SW 1271 (cell line): ENCODE measurements around the gene TRPM2.

Experiments used
- DNase-seq, 2 experiments: peaks; one replicate each; lab custom pipeline; 2025; lab: John Stamatoyannopoulos, UW

Gene TRPM2

DNA sequence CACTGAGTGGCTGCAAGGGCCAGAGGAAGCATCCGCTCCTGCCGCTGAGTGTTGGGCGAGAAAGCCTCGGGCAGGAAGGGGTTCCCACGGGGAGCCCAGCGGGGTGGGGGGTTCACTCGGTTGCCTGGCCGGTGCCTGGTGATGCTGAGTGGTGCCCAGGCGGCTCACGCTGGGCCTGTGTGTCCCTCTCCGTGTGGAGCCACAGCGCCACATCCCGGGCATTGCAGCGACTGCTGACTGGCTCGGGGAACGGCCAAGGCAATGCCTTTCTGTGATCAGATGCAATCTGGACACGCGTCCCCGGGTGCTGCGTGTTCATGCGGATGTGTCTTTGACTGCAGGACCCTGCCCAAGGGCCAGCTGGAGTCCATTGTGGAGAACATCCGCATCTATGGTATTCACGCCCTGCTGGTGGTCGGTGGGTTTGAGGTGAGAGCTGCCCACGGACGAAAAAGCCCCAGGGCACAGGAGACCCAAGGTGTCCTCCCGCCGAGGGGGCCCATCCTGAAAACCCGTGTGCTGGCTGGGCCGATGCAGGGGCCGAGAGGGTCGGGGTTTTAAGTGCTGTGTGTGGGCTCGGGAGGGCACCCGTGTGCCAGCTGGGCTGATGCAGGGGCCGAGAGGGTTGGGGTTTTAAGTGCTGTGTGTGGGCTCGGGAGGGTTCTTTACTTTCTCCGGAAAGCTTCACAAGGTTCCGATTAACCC, 30.6 kb upstream of the TRPM2 start:
- DNase-seq, result no peak

DNA sequence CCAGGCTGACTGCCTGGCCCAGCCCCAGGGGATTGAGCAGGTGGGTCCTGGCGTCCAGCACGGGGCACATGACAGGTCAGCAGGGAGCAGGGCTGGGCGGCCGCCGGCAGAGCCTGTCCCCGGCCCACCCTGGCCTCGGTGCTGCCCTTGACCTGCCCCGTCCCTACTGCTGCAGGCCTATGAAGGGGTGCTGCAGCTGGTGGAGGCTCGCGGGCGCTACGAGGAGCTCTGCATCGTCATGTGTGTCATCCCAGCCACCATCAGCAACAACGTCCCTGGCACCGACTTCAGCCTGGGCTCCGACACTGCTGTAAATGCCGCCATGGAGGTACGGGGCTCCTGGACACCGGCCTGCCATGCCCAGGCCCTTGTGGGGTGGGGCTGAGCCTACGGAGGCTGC, 29.8 kb upstream of the TRPM2 start:
- DNase-seq, result no peak

DNA sequence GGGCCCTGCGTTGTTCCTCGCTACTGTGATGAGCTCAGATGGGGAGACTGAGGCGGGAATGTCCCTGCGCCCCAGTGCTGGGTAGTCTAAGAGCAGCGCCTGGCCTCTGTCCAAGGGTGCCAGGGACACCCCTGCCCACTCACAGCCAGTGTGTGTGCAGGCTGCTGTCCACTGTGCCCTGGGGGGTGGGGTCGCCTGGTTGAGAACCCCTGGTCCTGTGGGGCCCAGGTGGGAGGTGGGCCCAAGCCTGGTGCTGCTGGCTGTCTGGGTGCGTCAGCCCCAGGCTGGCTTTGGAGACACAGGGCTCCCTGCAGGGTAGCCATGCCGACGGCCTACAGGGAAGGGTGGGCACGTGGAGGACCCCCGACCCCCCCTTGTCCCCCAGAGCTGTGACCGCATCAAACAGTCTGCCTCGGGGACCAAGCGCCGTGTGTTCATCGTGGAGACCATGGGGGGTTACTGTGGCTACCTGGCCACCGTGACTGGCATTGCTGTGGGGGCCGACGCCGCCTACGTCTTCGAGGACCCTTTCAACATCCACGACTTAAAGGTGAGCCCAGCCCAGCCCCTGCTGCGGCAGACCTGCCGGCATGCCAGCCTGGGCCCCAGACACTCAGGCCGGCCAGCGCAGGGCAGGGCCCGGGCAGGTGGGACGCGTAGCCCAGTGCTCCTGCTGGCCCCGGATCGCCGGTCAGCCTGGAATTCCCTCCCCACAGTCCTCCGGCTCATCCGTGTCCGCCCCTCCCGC, 29.1 kb upstream of the TRPM2 start:
- DNase-seq, result no peak

DNA sequence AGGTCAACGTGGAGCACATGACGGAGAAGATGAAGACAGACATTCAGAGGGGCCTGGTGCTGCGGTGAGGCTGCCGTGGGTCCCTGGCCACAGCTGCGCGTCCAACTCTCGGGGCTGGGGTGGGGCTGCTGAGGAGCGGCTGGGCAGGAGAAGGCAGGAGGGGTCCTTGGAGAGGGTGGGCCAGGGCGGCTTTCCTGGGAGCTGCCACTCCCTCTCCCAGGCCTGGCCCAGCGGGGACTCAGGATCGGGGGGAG, 28.6 kb upstream of the TRPM2 start:
- no peak for DNase-seq

DNA sequence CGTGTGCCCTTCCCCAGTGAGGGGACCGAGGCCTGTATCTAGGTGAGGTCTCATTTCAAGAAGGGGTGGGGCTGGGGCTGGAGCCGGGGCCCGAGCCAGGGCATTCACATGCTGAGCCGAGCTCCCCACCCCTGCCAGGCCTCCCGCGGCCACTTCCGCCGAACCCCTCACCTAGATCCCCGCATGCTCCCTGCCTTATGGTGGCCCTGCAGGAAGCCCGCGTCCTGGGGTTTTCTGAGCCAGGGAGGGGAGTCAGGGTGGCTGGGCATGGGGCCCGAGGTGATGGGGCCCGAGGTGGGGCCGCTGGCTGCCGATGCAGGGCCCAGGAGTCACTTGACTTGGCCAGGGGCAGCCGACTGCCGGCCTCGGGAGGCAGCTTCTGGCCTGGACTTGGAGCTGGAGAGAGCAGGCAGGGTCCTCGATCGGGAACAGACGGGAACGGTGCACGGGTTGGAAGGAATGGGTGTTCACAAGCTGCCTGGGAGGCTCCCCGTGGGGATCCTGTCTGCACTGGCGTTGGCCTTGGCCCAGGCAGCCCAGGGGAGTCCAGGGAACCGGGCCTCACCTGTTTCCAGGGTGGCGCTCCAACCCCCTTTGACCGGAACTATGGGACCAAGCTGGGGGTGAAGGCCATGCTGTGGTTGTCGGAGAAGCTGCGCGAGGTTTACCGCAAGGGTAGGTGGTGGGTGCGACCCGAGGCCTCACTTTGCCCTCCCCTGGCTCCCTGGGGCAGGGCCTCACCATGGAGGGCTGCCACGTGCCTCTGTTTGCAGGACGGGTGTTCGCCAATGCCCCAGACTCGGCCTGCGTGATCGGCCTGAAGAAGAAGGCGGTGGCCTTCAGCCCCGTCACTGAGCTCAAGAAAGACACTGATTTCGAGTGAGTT, 27.8 kb upstream of the TRPM2 start:
- DNase-seq, result no peak

DNA sequence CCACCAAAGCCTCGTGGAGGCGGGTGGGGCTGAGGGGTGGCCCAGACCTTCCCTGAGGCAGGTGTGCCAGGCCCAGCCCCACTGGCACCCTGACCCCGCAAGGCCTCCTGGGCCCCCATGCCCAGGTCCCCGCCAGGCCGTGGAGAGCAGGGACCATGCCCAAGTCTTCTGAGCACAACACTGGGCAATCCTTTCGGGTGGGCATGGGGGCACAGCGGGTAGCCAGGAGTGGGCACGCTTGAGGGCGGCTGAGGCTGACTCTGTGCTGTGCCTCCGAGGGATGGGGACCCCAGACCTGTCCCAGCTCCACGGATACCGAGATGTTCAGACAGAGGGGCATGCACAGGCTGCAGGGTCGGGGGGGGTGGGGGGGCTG, 27.2 kb upstream of the TRPM2 start:
- no peak for DNase-seq

DNA sequence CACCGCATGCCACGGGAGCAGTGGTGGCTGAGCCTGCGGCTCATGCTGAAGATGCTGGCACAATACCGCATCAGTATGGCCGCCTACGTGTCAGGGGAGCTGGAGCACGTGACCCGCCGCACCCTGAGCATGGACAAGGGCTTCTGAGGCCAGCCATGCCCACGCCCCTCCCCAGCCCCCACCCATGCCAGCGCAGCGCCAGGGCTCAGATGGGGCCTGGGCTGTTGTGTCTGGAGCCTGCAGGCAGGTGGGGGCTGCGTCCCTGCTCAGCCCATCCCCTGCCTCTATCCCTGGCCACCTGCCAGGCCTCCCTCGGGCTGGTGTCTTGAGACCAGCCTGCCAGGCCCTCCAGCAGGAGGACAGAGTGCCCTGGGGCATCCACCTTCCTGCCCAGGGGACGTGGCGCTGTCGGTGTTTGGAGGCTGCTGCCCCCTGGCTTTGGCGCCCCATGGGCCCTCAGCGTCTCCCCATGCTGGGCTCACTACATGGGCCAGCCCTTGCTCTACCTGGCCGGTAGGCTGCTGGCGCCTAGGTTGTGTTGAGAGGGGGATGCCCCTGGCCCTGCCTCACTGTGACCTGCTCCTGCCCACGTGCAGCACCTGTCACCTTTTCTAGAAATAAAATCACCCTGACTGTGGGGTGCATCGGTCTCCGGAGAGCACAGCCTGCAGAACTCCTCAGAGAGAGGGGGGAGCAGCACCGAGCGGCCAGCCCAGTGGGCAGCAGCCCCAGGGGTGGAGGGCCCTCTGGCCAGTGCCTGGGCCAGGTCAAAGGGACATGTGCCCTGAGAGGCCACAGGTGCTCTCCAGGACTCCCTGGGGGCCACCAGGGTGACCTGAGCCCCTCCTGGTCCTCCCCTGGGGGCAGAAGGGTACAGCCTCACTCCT, 26.5 kb upstream of the TRPM2 start:
- no peak for DNase-seq

DNA sequence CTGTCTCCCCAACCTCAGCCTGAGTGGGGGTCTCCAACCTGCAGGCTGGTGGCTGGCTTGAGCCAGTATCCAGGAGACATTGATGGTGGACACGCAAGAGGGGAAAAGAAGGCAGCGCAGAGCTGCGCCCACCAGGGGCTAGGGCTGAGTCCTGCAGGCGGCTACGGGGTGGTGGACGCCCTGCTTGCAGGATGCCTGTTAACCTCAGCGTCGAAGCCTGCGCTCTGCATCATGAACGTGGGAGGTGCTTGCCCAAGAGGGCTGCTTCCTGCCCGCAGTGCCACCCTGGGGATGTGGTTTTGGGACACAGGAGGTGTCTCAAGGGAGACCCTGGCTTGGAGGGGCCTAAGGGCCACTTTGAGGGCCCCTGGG, 25.8 kb upstream of the TRPM2 start:
- no peak for DNase-seq

DNA sequence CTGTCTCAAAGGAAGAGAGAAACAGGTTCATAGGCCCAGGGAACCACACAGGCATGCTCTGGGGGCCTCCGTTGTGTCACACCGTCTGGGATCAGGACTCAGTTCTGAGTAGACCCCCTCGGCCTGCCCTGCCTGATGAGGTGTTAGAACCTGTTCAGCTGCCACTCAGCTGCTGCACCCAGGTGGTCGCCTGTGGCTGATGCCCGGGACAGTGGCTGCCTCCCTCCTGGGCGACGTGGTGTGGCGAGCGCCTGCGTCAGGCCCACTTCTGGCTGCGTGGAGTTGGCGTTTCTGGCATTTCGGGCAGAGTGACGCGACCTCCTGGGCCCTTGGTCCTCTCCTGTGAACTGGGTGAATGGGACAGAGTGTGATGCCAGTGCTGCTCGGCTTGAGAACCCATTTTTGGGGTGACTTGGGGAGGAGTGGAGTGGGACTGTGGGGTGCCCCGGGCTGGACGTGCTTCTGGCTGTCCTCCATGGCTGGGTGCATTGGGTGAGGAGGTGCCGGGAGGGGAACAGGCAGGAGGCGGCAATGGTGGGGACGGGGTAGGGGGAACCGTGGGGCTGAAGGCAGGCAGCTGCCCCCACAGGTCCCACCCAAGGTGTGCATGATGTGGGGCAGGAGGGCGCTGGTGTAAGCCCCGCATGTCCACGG, 25.1 kb upstream of the TRPM2 start:
- no peak for DNase-seq

DNA sequence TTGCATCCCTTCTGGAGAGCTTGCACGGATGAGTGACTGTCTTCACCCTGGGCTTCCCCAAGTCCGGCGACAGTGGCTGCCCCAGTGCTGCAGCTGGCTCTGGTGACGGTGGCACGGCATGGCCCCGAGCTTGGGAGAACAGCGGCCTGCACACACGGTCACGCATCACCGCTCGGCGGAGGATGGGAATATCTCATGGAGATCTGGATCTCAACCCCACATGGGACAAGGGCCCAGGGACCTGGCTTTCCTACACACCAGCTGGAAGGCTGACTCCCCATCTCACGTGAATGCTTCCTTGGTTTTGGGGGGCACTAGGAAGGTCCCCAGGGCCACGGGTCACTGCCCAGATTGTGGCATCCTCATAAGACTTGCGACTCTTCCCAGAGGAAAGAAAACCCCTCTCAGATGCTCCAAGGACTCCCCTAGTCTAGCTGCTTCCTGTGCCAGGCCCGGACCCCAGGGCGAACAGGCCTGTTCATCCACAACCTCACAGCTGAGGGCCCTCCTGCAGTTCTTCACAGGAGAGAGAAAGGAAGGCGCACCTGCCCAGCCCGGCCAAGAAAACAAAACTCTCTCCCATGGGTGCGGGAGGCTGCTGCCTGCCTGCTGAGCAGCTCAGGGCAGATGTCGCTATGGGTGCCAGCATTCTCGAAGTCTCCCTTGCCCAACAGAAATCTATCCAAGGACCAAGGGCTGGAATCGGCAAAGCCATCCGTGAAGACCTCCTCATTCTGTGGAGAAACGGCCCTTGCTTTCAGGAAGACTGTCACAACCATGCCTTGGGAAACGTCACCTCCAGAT, 24.1 kb upstream of the TRPM2 start:
- DNase-seq, result no peak

DNA sequence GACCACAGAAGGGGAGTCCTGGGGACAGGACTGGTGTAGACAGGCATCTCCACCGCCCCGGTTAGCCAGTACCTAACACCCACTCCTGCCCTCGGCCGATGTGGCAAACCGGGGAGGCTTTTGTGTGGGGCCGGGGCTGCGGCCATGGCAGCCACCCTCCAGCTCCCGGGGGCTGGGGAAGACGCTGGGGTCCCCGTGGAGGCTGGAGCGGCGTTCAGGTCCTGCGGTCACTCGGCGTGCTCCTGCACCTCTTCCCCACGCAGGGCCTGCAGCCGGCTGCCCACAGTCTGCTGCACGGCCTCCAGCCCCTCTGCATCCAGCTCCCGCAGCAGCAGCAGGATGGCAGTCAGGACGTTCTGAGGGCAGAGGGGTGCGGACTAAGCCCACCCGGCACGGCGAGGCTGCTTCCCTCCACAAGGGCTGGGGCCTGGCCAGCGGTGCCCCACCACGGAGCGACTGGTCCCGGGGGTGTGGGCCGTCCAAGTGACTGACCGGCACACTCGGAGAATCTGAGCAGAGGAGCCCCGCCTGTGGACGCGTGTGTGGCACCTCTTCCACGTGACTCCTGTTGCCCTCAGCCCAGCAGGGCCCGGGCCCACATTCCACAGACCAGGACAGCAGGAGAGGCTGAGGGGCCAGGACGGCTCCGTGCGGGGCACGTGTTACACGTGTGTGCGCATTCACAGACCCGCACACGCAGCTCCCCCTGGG, 23.3 kb upstream of the TRPM2 start:
- no peak for DNase-seq

DNA sequence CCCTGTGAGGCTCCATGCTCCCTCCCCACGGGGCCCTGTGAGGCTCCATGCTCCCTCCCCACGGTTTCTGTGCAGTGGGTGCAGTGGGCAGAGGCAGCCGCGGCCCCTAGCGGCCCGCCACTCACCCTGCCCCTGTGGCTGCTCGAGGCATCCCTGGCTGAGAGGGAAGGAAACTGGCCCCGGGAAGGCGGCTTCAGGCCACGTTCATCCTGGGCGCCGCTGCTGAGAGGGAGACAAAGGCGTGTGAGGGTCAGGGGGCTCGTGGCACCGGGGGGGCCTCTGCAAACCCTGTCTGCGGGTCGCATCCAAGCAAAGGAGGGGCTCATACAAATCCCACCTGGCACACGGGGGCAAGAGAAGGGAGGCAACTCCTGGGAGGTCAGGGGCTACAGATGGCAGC, 22.7 kb upstream of the TRPM2 start:
- no peak for DNase-seq

DNA sequence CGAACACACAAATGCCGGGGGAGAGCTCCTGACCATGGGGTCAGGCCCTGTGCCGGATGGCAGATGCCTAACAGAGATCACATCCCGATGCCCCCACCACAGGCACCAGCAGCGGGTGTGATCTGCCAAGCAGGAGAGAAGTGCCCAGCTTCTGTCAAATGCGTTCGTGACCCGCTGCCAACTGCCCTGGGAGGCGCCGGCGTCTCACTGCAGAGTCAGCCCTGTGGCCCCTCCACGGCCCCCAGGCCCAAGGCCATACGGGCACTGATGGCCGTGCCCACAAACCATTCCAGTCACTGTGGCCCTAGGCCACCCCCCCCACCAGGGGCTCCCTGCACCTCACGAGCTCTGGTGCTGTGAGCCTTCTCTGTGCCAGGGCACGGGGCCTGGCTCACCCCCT, 22.2 kb upstream of the TRPM2 start:
- no peak for DNase-seq

DNA sequence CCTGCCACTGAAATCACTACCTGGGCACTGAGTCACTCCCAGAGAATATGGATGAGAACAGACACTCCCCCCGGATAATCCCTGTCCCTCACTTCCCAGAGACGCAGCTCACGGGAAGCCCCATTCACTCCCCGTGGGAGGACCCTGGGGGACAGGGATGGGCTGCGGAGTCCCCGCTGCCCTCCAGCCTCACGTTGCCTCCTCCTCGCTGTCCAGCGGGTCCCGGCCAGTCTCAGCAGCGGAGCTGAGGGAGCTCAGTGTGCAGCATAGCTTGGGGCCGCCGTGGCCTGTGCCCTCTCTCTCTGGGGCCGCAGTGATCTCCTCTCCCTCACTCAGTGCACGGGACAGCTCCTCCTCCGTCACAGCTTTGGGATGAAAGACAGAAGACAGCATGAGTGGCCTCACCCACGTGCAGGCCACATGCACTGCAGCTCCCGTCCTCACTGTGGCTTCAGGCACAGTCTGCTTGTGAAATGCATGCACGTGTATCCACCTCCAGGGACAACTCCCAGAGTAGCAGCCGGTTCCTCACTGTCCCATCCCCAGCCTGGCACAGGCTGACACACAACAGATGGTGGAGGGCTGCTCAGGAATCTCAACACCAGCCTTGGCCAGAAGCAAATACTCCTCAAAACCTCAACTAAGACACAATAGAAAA, 21.6 kb upstream of the TRPM2 start:
- no peak for DNase-seq

DNA sequence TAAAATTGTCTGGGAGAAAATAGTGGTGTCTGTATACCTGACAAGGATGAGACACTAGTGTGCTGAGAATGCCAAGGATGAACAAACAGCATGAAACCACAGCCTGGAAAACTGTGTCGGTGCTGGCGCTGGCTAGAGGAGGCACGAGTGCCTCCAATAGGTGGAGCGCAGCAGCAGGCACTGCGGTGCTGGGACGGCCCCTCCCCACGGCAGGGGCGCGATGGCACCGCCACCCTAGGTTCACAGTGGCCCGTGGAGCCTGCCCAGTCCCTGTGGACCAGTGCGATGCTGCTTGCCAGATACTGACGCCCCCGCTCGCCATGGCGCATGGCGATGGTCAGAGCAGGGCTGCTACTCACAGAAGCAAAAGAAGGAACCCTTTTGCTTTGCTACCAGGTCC, 21.0 kb upstream of the TRPM2 start:
- DNase-seq, result no peak

DNA sequence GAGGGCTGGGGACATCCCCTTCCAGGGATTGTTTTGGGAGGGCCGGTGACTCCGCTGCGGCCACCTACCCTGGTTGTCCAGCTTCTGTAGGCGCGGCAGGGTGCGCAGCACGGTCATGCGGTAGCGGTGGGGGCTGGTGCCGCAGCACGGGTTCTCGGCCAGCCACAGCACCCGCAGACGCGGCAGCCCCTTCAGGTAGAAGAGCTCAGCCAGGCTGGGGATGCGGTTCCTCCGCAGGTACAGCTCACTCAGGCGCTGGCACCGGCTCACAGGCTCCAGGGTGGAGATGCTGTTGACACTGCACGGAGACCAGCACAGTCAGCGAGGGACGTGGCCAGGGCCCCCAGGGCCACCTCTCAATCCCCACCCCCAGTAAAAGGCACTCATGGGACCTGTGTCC, 20.5 kb upstream of the TRPM2 start:
- DNase-seq, result no peak

DNA sequence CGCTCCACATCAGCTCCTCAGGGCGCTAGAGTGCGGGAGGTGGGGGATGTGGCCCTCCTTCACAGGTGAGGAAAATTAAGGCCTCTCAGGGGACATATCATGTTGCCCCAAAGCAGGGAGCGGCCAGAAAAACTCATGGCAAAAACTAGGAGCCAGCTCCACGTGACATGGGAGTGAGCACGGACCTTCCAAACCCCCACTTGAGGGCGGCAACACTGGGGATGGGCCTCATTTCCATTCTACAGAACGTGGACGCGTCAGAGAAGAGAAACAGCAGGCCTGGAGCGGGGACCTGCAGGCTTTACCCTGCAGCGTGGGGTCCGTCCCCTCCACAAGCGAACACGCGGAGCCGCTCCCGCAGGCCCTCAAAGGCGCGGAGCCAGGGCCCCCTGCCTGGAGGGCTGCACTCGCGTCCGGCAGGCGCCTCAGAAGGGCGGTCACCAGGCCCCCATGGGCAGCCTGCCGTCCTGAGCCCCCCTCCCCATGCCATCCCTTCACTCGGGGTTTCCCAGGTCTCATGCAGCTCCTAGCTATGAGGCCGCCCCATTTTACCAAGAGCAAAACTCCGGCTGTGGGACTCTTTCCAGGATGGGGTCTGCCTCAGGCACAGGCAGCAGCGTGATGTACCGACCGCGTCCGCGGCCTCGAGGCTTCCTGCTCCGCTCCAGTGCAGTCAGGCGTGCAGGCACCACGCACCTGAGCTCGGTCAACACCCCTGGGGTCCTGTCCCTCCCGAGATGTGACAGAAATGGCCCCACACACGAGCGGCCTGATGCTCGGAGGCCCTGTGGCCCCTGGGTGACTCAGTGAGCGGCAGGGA, 19.7 kb upstream of the TRPM2 start:
- no peak for DNase-seq

DNA sequence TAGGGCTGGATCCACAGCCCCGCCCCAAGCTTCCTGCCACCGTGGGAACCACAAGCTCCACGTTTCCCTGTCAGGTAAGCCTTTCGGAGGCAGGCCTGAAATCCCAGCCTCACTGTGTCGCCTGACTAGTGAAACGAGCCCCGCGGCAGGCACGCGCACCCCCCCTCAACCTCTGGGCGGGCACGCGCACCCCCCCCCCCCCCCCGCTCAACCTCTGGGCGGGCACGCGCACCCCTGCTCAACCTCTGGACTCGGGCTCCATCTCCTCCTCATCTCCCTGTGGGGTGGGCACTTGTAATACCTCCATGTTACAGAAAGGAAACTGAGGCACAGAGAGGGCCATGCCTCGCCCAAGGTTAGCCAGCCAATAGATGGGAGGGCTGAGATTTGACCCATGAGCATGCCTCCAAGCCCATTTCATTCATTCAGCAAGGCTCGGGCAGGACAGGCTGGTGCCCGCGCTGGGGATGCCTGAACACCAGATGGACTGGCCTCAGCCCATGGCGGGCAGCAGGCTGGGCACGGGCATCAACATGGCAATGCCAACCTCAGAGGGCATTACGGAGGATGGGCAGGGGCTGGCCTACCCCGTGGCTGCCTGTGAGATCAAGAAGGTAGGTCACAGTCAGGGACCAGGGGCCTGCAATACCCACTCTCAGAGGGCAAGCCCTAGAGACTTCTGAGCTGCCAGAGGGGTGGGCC, 18.9 kb upstream of the TRPM2 start:
- DNase-seq, result no peak
